22Rv1 (cell line): Measurements from ENCODE around the gene IMMP2L.

Experiments used
- CTCF ChIP-seq: fragments of 450-650 bp; IDR thresholded peaks from 2 replicates; pipeline ENCODE4 v1.5.1; 2017; ENCODE audit warnings: mild to moderate bottlenecking
- ZFX ChIP-seq: fragments of 450-650 bp; IDR thresholded peaks from 2 replicates; pipeline ENCODE4 v1.6.1; 2017; ENCODE audit warnings: antibody characterized with exemption, borderline replicate concordance

- no peak for TF ChIP-seq CTCF
- no peak for TF ChIP-seq ZFX
Measured at GRCh38 chr7:110909117-110909516, 653.2 kb downstream of the IMMP2L start.
